Measurements from ENCODE around the gene ENDOD1. TPM values are rescaled to one million over a fixed set of nuclear protein-coding genes. Genes with fewer than 3 reads are reported as not detected.

Gene ENDOD1
- total and polyA plus RNA-seq, 5 donors from 2014 or later, result 9.1 to 14.6 (median 11.0) TPM

DNA sequence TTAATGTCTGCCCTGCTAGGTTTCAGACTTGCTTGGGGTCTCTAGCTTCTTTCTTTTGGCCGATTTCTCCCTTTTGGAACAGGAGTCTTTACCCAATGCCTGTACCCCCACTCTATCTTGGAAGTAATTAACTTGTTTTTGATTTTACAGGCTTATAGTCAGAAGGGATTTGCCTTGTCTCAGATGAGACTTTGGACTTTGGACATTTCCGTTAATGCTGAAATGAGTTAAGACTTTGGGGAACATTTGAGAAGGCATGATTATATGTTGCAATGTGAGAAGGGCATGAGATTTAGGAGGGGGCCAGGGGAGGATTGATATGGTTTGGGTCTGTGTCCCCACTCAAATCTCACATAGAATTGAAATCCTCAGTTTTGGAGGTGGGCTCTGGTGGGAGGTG is 35.3 kb upstream of the ENDOD1 start:
- Mint-ChIP-seq H3K4me3 (no peak overlapping the region), H3K27me3 (peaks cover 50% of the 10 kb centered on the region), H3K27ac (no peak overlapping the region), H3K9me3 (no peaks in the 10 kb centered on the region), H3K36me3 (no peaks in the 10 kb centered on the region), H3K4me1 (no peaks in the 10 kb centered on the region)
- DNase-seq (no peak), ATAC-seq (ENCODE audit: low read depth in 2 of 2) (no peak)
- no peaks in the 10 kb centered on the region for H3K9me3 ChIP-seq (ENCODE audit: control insufficient read depth in 2 of 2, low read length in 2 of 2)
- H3K4me3 ChIP-seq (ENCODE audit: low read depth, low read length), result no peak overlapping the region
- no peaks in the 10 kb centered on the region for H3K36me3 ChIP-seq (ENCODE audit: control insufficient read depth, insufficient read depth, low read length)
- no peaks in the 10 kb centered on the region for H3K4me1 ChIP-seq (ENCODE audit: control insufficient read depth, insufficient read depth, low read length, poor library complexity, severe bottlenecking)
- peaks cover 14% of the 10 kb centered on the region for H3K27me3 ChIP-seq (ENCODE audit: control insufficient read depth, insufficient read depth, low read length)
- H3K27ac ChIP-seq (ENCODE audit: insufficient read depth, low read length, poor library complexity, severe bottlenecking), result no peak overlapping the region

- H3K27me3 ChIP-seq (ENCODE audit: control insufficient read depth, insufficient read depth, low read length), result peaks cover 16% of the 10 kb centered on the region
- no peak overlapping the region for H3K4me3 ChIP-seq (ENCODE audit: low read depth, low read length)
- H3K36me3 ChIP-seq (ENCODE audit: control insufficient read depth, insufficient read depth, low read length), result no peaks in the 10 kb centered on the region
- DNase-seq, result no peak
- no peak overlapping the region for H3K27ac Mint-ChIP-seq
- H3K4me1 ChIP-seq (ENCODE audit: control insufficient read depth, insufficient read depth, low read length, poor library complexity, severe bottlenecking), result no peaks in the 10 kb centered on the region
- no peaks in the 10 kb centered on the region for H3K36me3 Mint-ChIP-seq
- H3K27me3 Mint-ChIP-seq, result peaks cover 60% of the 10 kb centered on the region
- no peaks in the 10 kb centered on the region for H3K4me1 Mint-ChIP-seq
- no peak for ATAC-seq (ENCODE audit: low read depth in 2 of 2)
- no peak overlapping the region for H3K27ac ChIP-seq (ENCODE audit: insufficient read depth, low read length, poor library complexity, severe bottlenecking)
- no peaks in the 10 kb centered on the region for H3K9me3 ChIP-seq (ENCODE audit: control insufficient read depth in 2 of 2, low read length in 2 of 2)
- no peaks in the 10 kb centered on the region for H3K9me3 Mint-ChIP-seq
- H3K4me3 Mint-ChIP-seq, result no peak overlapping the region
These were observed 34.3 kb upstream of the ENDOD1 start for GRCh38 chr11:95055283-95055897.

- Mint-ChIP-seq H3K27ac (no peak overlapping the region), H3K36me3 (no peaks in the 10 kb centered on the region), H3K4me3 (no peak overlapping the region), H3K27me3 (peaks cover 68% of the 10 kb centered on the region), H3K9me3 (no peaks in the 10 kb centered on the region), H3K4me1 (no peaks in the 10 kb centered on the region)
- Histone ChIP-seq H3K36me3 (ENCODE audit: control insufficient read depth, insufficient read depth, low read length) (no peaks in the 10 kb centered on the region), H3K4me3 (ENCODE audit: low read depth, low read length) (no peak overlapping the region), H3K9me3 (ENCODE audit: control insufficient read depth in 2 of 2, low read length in 2 of 2) (no peaks in the 10 kb centered on the region), H3K27me3 (ENCODE audit: control insufficient read depth, insufficient read depth, low read length) (peaks cover 22% of the 10 kb centered on the region), H3K27ac (ENCODE audit: insufficient read depth, low read length, poor library complexity, severe bottlenecking) (no peak overlapping the region), H3K4me1 (ENCODE audit: control insufficient read depth, insufficient read depth, low read length, poor library complexity, severe bottlenecking) (no peaks in the 10 kb centered on the region)
- ATAC-seq (ENCODE audit: low read depth in 2 of 2) (no peak), DNase-seq (no peak)
These were observed 31.7 kb upstream of the ENDOD1 start for GRCh38 chr11:95057959-95058358.

DNA sequence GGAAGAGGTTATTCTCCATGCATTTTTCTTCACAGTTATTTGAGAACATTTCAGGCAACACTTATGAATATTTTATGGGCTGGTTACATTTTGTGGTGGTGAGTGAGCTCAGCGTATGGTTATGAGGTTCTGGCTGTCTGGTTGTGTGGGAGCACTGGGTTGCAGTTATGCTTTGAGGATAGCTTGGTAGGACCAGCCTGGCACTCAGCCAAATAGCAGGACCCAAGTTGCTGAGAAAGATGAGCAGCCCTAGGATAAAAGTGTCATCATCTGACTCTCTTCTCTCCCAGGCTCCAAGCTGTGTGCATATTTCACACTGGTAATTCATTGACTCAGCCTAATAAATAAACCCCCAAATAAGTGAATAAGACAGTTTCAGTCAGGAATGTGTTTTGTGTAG is 31.0 kb upstream of the ENDOD1 start:
- Histone ChIP-seq H3K9me3 (ENCODE audit: control insufficient read depth in 2 of 2, low read length in 2 of 2) (no peaks in the 10 kb centered on the region), H3K27ac (ENCODE audit: insufficient read depth, low read length, poor library complexity, severe bottlenecking) (no peak overlapping the region), H3K4me3 (ENCODE audit: low read depth, low read length) (no peak overlapping the region), H3K4me1 (ENCODE audit: control insufficient read depth, insufficient read depth, low read length, poor library complexity, severe bottlenecking) (no peaks in the 10 kb centered on the region), H3K36me3 (ENCODE audit: control insufficient read depth, insufficient read depth, low read length) (no peaks in the 10 kb centered on the region), H3K27me3 (ENCODE audit: control insufficient read depth, insufficient read depth, low read length) (peaks cover 21% of the 10 kb centered on the region)
- H3K9me3 Mint-ChIP-seq, result no peaks in the 10 kb centered on the region
- no peak overlapping the region for H3K27ac Mint-ChIP-seq
- H3K4me3 Mint-ChIP-seq, result no peak overlapping the region
- no peak for DNase-seq
- ATAC-seq (ENCODE audit: low read depth in 2 of 2), result no peak
- H3K4me1 Mint-ChIP-seq, result no peaks in the 10 kb centered on the region
- H3K36me3 Mint-ChIP-seq, result no peaks in the 10 kb centered on the region
- peaks cover 62% of the 10 kb centered on the region for H3K27me3 Mint-ChIP-seq

GRCh38 chr11:95059046-95059445 is 30.6 kb upstream of the ENDOD1 start:
- Histone ChIP-seq H3K27me3 (ENCODE audit: control insufficient read depth, insufficient read depth, low read length) (peaks cover 17% of the 10 kb centered on the region), H3K4me1 (ENCODE audit: control insufficient read depth, insufficient read depth, low read length, poor library complexity, severe bottlenecking) (no peaks in the 10 kb centered on the region), H3K9me3 (ENCODE audit: control insufficient read depth in 2 of 2, low read length in 2 of 2) (no peaks in the 10 kb centered on the region), H3K36me3 (ENCODE audit: control insufficient read depth, insufficient read depth, low read length) (no peaks in the 10 kb centered on the region), H3K27ac (ENCODE audit: insufficient read depth, low read length, poor library complexity, severe bottlenecking) (no peak overlapping the region), H3K4me3 (ENCODE audit: low read depth, low read length) (no peak overlapping the region)
- Mint-ChIP-seq H3K4me3 (no peak overlapping the region), H3K4me1 (no peaks in the 10 kb centered on the region), H3K27me3 (peaks cover 62% of the 10 kb centered on the region), H3K9me3 (no peaks in the 10 kb centered on the region), H3K27ac (no peak overlapping the region), H3K36me3 (no peaks in the 10 kb centered on the region)
- DNase-seq (no peak), ATAC-seq (ENCODE audit: low read depth in 2 of 2) (no peak)

- H3K36me3 ChIP-seq (ENCODE audit: control insufficient read depth, insufficient read depth, low read length), result no peaks in the 10 kb centered on the region
- DNase-seq (no peak), ATAC-seq (ENCODE audit: low read depth in 2 of 2) (no peak)
- Mint-ChIP-seq H3K27me3 (peaks cover 22% of the 10 kb centered on the region), H3K27ac (no peak overlapping the region), H3K4me1 (peaks cover 12 to 20% (median 17%) of the 10 kb centered on the region in 4 donors), H3K9me3 (peaks cover 0 to 2% (median 0%) of the 10 kb centered on the region in 7 donors), H3K4me3 (peak overlapping the region in 1 of 4 donors; percentile 21), H3K36me3 (peaks cover 3% of the 10 kb centered on the region)
- H3K27ac ChIP-seq (ENCODE audit: insufficient read depth, low read length, poor library complexity, severe bottlenecking), result no peak overlapping the region
- H3K4me3 ChIP-seq (ENCODE audit: low read depth, low read length), result no peak overlapping the region
- H3K9me3 ChIP-seq (ENCODE audit: control insufficient read depth in 2 of 2, low read length in 2 of 2), result no peaks in the 10 kb centered on the region
- H3K4me1 ChIP-seq (ENCODE audit: control insufficient read depth, insufficient read depth, low read length, poor library complexity, severe bottlenecking), result peaks cover 12% of the 10 kb centered on the region
- H3K27me3 ChIP-seq (ENCODE audit: control insufficient read depth, insufficient read depth, low read length), result peaks cover 9% of the 10 kb centered on the region
These were observed 24.3 kb upstream of the ENDOD1 start for GRCh38 chr11:95065336-95065735.

DNA sequence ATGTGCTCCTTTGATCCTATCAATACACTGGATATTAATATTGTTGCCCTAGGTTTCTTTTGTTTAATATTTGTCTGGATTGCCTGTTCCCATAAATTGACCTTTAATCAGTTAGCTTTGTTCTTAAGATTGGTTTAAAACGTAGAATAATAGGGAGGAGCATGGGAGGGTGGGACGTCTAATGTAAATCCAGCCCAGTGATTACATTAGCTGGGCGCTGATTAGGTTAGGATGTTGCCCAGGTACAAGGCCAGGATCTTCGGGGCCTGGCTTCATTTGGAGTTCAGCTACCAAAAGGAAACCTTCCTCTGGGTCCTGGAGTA is 23.0 kb upstream of the ENDOD1 start, which contains the start of gene SRSF8:
Gene SRSF8 (plus strand): TSS at position 204 of the 323 bp plus-strand sequence. CDS start 308 bp downstream, outside the sequence.
- Mint-ChIP-seq H3K4me3 (peak within 1 kb of the TSS; percentile 94 to 99 (median 97)), H3K27me3 (peaks cover 15% of the 10 kb centered on the region), H3K9me3 (peaks cover 0 to 2% (median 0%) of the 10 kb centered on the region in 7 donors), H3K4me1 (peaks cover 23 to 31% (median 28%) of the 10 kb centered on the region in 4 donors), H3K36me3 (peaks cover 9% of the 10 kb centered on the region), H3K27ac (peak within 1 kb of the TSS; percentile 97 to 98 (median 98))
- H3K27ac ChIP-seq (ENCODE audit: insufficient read depth, low read length, poor library complexity, severe bottlenecking), result peak within 1 kb of the TSS; percentile 87
- peak; percentile 2 to 3 for ATAC-seq (ENCODE audit: low read depth in 2 of 2)
- DNase-seq, result no peak
- peaks cover 4% of the 10 kb centered on the region for H3K27me3 ChIP-seq (ENCODE audit: control insufficient read depth, insufficient read depth, low read length)
- H3K36me3 ChIP-seq (ENCODE audit: control insufficient read depth, insufficient read depth, low read length), result no peaks in the 10 kb centered on the region
- peaks cover 20% of the 10 kb centered on the region for H3K4me1 ChIP-seq (ENCODE audit: control insufficient read depth, insufficient read depth, low read length, poor library complexity, severe bottlenecking)
- H3K4me3 ChIP-seq (ENCODE audit: low read depth, low read length), result peak within 1 kb of the TSS; percentile 100
- no peaks in the 10 kb centered on the region for H3K9me3 ChIP-seq (ENCODE audit: control insufficient read depth in 2 of 2, low read length in 2 of 2)

Data from CD4-positive, CD25-positive, alpha-beta regulatory T cell (primary cell).